ENCODE data around the gene POLRMT.

DNA sequence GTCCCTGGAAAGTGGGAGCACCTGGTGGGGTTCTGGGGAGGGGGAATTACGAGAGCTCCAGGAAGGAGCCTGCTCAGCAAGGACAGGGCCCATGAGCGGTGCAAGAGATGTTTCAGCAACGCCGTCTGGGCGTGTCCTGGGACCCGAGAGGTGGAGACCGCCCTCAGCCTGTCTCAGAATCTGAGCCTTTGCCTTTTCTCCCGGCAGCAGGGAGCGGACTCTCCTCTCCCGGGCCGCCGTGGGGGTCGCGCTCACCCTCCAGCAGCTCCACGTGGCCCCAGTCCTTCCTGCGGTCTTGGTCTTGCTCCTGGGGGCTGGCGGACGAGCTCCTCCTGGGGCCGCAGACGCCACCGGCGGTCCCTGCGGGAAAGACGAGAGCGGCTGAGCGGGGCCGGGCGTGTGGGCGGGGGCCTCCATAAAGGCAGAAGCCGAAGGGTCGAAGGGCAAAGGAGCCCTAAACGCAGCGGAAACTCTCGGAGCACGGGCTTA is 714 bp downstream of the POLRMT start:
- TF ChIP-seq, protein P1, sequence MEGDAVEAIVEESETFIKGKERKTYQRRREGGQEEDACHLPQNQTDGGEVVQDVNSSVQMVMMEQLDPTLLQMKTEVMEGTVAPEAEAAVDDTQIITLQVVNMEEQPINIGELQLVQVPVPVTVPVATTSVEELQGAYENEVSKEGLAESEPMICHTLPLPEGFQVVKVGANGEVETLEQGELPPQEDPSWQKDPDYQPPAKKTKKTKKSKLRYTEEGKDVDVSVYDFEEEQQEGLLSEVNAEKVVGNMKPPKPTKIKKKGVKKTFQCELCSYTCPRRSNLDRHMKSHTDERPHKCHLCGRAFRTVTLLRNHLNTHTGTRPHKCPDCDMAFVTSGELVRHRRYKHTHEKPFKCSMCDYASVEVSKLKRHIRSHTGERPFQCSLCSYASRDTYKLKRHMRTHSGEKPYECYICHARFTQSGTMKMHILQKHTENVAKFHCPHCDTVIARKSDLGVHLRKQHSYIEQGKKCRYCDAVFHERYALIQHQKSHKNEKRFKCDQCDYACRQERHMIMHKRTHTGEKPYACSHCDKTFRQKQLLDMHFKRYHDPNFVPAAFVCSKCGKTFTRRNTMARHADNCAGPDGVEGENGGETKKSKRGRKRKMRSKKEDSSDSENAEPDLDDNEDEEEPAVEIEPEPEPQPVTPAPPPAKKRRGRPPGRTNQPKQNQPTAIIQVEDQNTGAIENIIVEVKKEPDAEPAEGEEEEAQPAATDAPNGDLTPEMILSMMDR (IDR thresholded peaks at IDR 0.05; ENCODE audit: poor library complexity): no peak
- no peak for TF ChIP-seq EZH2phosphoT487 (IDR thresholded peaks at IDR 0.05; ENCODE audit: low read depth, severe bottlenecking, unreplicated experiment)

All from hepatocyte (in vitro differentiated cells).